Colon (tissue), 2 donors: ENCODE data around the gene C1orf21.

Source experiments
- FAIRE-seq: peaks from 2 replicates; lab custom pipeline; 2012; peaks lifted over from hg19 to GRCh38; lab: Jason Lieb, UNC
- donor health status: control.
- donor health status: control.

Gene C1orf21

GRCh38 chr1:184630679-184631060 is 243.8 kb downstream of the C1orf21 start:
- FAIRE-seq, result no peak

DNA sequence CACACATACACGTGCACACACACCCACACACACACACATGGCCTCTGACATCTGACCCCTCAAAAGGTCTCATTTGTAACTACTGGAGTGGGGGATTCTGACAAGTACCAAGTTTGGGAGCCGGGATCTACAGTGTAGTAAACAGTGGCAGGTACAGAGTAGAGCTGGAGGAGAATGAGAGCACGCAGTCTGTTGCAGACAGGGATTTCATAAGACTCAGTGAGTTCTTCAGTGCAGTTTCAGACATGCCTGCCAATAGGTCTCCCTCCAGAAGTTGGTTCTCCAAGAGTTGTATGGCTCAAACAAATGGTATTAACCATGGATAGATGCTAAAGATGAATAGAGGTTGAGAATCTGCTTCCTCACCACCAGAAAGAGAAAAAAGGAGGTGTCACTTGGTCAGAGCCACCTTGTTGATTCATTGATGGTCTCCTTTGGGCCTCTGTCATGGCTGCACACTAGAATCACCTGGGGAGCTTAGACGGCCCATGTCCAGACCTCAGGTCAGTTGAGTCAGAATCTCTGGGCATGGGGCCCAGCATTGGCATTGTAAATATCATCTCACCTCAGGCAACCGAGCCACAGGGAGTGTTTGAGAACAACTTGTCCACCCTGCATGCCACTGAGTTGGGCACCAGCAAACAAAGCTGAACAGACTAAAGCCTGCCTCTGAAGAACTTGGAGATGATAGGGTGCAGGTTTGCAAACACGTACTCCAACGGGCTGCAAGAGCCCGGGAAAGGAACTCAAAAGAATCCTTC is 245.8 kb downstream of the C1orf21 start:
- no peak for FAIRE-seq

- FAIRE-seq, result no peak
Measured at GRCh38 chr1:184633785-184634184, 247.0 kb downstream of the C1orf21 start.

GRCh38 chr1:184634296-184634695 is 247.5 kb downstream of the C1orf21 start:
- FAIRE-seq, result no peak

DNA sequence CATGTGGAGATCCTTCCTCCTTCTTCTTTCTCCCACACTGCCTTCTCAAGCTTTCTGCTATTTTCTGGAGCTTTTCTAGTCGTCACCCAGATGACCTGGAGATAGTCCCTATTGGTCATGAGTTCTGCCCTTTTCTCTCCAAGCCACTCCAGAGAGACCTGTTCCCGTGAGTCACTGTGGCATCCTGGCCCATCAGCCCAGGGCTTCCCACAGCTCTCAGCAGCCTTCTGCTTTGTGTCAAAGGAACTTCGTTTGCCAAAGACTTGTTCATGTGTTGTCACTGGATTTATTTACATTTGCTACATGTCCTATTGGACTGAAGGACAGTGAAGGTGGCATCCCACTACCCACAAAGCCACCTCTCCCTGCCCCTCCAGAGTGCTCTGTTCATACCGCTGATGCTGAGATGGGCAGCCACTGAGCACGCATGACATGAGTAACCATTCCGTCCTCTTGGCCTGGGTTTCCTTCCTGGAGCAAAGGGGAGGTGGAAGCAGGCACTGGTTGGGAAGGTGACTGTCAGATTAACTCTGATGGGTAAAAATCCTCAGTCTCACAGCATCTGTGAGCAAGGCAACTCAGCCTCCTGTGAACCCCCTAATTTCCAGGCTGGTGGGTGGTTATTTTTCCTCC is 248.6 kb downstream of the C1orf21 start:
- no peak for FAIRE-seq

GRCh38 chr1:184635980-184636431 is 249.2 kb downstream of the C1orf21 start:
- no peak for FAIRE-seq

DNA sequence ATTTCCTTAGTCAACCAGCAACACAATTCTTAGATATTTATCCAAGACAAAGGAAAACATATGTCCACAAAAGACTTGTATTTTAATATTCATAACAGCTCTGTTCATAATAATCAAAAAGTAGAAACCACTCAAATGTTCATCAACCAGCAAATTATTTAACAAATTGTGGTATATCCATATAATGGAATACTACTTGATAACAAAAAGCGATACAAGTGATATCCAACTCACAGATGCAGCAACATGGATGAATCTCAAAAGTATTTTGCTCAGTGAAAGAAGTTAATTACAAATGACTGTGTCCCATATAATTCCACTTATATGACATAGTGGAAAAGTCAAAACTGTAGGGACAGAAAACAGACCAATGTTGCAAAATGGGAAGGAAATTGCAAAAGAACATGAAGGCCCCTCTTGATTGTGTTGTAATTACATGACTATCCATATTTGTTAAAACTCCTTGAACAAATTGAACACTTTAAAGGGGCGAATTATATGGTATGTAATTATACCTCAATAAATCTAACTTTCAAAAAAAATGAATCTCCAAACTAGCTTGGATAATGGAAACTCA is 250.9 kb downstream of the C1orf21 start:
- FAIRE-seq, result no peak

DNA sequence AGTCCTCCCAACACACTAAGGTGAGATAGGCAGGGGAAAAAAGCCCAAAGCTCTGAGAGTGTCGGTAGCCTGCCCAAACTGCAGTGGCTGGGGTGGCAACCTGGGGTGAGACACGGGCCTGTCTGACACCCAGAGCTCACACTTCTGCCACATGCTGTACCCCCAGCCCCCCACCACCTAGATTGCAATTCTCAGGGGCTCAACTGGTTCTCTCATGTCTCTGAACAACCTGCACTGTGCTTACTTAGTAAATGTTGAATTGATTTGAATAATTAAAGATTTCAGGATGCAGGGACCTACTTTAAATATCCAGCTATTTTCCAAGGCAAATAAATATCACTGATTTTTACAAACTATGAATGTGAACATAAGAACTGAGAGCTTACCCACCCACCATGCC is 252.4 kb downstream of the C1orf21 start:
- no peak for FAIRE-seq

- no peak for FAIRE-seq
Measured at GRCh38 chr1:184640505-184640904, 253.7 kb downstream of the C1orf21 start.

DNA sequence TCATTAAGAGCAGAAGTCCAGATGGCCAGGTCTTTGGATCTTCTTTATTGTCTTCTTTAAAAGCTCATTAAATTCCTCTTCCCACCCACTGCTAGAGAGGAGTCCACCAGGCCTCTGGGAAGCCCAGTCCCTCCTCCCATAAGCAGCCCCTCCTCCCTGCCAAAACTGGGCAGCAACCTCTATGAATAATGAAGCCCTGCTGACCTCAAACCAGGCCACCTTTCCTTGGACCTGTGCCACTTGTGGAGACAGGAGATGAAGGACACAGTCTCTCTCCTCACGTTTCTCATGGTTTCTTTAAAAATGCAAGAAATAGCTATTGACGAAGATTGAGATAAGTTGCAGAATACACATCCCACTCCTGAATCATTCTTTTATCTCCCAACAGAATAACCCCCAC is 255.1 kb downstream of the C1orf21 start:
- FAIRE-seq, result no peak

DNA sequence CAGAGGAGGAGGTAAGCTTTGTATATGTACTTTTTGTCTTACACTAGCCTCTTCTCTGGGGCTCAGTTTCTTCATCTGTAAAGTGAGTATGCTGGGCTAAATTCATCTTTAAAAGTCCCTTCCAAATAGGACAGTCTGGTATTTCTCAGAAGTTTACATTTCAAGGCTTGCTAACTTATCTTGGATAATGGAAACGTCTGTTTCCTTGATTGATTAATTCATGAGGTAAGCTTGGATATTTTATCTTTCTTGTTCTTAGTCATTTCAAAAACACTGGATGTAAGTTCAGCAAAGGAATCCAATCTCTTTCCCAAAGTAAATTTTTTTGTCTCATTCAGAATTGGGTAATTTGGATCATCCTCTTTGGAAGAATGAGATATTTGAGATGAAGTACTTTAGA is 256.8 kb downstream of the C1orf21 start:
- FAIRE-seq, result no peak

GRCh38 chr1:184644771-184645170 is 257.9 kb downstream of the C1orf21 start:
- no peak for FAIRE-seq

DNA sequence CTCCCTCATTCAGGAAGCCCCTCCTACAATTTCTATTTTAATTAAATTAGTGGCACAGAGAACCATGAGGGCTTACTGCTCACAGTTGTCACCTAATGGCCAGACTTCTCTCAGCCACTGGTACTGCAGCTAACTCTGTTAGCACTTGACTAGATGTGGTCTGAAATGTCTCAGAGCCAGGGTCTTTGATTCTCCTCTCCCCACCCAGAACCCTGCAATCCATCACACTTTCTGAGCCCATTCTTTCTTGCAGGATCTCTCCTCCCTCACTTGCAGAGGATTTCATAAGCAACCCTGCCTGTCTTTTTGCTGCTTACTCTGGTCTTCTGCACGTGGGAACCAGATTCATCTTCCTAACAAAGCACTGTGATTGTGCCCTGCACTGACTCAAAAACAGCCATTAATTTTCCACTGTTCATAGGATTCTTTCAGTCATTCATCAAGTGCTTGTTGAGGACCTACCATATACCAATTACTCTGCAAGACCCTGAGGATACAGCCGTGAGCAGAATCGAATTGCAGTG is 259.4 kb downstream of the C1orf21 start:
- no peak for FAIRE-seq

GRCh38 chr1:184646824-184647223 is 260.0 kb downstream of the C1orf21 start:
- FAIRE-seq, result no peak

- no peak for FAIRE-seq
Measured at GRCh38 chr1:184647471-184647870, 260.6 kb downstream of the C1orf21 start.

DNA sequence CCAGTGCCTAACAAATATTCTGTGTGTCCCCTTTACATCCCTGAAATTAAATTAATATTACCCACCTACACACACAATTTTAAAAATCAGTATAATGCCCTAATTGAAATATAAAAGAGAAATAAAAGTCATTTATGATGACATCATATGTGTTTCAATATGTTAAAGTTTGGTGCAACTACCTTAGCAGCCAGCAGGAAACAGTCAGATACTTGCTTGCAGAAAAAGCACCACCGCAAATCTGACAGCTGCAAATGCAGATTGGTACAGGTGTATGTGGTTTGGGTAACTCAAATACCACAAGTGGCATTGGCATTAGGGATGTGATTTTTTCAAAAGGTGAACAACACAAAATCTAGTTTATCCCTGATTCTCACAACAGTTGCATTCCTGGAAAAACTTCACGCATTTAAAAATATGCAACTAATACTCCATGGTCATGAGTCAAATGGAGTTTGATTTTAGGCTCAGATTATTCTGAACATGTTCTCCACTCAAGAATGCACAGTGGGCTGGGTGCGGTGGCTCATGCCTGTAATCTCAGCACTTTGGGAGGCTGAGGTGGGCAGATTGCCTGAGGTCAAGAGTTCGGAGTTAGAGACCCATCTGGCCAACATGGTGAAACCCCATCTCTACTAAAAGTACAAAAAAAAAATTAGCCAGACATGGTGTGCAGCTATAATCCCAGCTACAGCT is 261.5 kb downstream of the C1orf21 start:
- FAIRE-seq, result no peak

DNA sequence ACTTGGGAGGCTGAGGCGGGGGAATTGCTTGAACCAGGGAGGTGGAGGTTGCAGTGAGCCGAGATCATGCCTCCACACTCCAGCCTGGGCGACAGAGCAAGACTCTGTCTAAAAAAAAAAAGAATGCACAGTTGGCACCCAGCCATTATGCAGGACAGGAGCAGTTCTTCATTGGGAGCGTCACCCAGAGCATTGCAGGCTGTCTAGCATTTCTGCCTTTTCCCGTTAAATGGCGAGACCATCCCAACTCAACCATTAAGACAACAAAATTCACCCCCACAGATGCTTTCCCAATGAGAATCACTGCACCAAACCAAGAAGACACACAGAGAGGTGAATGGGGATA is 262.0 kb downstream of the C1orf21 start:
- FAIRE-seq, result no peak

- FAIRE-seq, result no peak
Measured at GRCh38 chr1:184649451-184649888, 262.6 kb downstream of the C1orf21 start.

DNA sequence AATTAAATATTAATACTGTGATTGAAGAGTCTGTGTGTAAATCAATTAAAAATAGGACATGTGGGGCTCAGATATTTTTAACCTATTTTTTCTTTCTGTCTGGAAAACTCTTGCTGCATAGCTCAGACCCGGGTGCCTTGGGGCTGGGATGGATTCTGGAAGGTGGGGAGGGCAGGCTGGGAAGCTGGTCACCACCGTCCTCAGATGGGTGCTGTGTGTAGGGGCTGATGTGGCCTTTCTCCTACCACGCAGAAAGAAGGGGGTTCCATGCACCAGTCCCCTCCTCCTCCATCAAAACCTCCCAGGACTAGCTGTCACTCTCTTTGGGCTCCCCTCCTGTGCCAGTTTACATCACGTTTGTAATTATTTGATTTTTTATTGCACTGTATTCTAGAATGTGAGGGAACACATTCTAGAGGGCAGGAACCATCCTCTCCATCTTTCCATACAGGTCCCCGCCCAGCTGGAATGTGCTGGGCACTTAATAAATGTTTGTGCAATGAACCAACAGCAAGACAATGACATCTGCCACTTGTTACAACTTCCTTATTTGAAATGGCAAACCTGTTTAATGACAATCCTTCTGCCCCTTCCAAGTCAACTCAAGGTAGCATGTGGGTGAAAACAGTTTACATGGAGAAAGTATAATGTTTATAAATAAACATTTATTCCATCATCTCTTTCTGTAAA is 263.5 kb downstream of the C1orf21 start:
- FAIRE-seq, result no peak

DNA sequence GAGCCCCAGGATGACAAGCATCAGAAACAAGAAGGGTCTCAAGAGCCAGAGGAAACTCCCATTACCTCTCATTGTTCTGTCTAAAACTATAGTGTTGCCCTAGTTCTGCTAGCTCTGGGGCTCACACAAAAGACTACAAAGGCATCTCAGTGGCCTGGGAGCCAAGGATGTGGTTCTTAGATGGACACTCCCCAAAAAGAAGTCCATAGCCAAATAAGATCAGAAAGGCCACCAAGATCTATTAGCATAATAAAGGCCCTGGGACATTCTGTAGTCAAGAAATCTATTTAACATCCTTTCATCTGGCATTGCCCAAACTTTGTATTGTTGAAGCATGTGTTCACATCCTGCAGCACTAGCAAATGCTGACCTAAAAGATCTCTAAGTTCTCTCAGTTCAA is 268.4 kb downstream of the C1orf21 start:
- FAIRE-seq, result no peak

GRCh38 chr1:184656221-184656620 is 269.4 kb downstream of the C1orf21 start:
- no peak for FAIRE-seq

GRCh38 chr1:184658055-184658454 is 271.2 kb downstream of the C1orf21 start:
- no peak for FAIRE-seq
